Astrocyte (in vitro differentiated cells and primary cell): ENCODE results near the gene FFAR3.

Experiments
- EZH2 ChIP-seq: IDR thresholded peaks from 2 replicates; pipeline ENCODE4 v1.6.1; 2012; ENCODE audit warnings: mild to moderate bottlenecking, low read length, inconsistent platforms; ENCODE audit not compliant: insufficient read depth
- TF ChIP-seq, protein P1 (sequence below): IDR thresholded peaks from 2 replicates; pipeline ENCODE4 v1.5.1; 2011; ENCODE audit warnings: low read depth, mild to moderate bottlenecking, inconsistent platforms, low read length, moderate library complexity; ENCODE audit not compliant: insufficient read depth

DNA sequence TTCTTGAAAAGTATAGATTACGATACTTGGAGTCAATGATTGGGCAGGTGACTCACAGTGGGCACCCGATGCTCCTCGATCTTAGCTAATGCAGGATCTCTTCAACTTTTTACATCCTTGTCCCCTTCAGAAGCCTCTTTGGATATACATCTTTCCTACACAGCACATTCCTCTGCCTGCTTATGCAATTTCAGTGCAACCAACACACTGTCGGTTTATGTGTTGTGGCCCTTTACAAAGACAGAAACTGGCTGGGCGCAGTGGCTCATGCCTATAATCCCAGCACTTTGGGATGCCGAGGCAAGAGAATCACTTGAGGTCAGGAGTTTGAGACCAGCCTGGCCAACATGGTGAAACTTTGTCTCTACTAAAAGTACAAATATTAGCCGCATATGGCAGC, 15.2 kb downstream of the FFAR3 start:
- TF ChIP-seq, protein P1, sequence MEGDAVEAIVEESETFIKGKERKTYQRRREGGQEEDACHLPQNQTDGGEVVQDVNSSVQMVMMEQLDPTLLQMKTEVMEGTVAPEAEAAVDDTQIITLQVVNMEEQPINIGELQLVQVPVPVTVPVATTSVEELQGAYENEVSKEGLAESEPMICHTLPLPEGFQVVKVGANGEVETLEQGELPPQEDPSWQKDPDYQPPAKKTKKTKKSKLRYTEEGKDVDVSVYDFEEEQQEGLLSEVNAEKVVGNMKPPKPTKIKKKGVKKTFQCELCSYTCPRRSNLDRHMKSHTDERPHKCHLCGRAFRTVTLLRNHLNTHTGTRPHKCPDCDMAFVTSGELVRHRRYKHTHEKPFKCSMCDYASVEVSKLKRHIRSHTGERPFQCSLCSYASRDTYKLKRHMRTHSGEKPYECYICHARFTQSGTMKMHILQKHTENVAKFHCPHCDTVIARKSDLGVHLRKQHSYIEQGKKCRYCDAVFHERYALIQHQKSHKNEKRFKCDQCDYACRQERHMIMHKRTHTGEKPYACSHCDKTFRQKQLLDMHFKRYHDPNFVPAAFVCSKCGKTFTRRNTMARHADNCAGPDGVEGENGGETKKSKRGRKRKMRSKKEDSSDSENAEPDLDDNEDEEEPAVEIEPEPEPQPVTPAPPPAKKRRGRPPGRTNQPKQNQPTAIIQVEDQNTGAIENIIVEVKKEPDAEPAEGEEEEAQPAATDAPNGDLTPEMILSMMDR, result no peak
- TF ChIP-seq EZH2, result no peak
